ENCODE measurements around the gene TMEM54. TPM values are rescaled to one million over a fixed set of nuclear protein-coding genes. Genes with fewer than 3 reads are reported as not detected.

Gene TMEM54
- total RNA-seq, 1 experiment from 2014 or later: 26.6 TPM

DNA sequence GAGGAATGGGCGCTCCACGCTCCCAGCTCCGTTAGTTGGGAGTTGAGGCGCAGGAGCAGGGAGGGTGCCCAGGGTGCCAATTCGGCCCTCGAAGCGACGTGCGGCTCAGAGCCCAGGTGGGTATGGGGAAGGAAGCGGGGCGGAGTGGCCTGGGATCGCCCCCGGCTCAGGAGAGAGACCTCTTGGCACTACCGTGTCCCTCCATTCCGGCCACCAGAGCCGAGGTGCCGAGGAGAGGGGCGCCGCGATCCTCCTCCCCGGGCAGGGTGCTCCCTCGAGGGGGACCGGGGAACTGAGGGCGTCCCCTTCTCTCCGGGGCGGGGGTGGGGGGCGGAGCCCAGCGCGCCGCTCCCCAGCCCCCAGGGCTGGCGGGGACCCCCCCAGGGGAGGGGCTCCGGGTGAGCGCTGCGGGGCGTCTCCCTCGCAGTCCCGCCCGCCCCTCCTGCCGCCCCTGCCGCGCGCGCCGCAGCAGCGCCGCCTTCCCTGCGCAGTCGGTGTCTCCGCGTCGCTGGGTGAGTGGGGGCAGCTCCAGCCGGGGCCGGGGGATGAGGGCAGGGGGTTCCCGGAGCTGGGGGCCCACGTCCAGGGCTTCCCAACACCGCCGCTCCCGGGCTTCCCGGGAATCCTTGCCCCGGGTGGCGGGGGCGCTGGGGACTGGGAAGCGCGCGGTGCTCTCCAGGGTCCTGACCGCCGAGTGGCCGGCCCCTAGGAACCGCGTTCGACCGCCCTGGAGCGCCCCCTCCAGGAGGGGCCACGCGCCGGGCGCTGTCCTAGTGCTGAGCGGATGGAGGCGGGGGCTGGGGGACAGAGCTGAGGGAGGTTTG lies 15.0 kb downstream of the TMEM54 start, which contains the start of gene HPCA:
TSS of gene HPCA (plus strand) at position 488 of the 824 bp plus-strand sequence. CDS start 2,408 bp downstream, outside the sequence.
- DNase-seq (ENCODE audit: low spot score): no peak
- in situ Hi-C loops (cut with HindIII; ENCODE audit: low sequenced_read_pairs): no loop called here

DNA sequence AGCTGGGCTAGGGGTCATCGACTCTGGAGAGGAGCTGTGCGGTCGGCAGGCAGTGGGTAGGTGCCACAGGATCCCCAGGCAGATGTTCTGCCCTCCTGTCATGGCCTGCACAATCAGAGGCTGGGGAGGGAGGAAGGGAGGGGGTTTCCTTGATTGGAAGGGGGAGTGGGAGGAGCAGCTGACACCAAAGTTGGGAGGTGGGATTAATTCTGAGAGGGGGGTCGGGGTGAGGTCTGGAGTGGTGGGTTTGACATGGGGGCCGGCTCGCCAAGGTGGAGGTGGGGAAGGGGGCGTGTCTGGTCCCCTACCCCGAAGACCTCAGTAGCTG lies 15.5 kb downstream of the TMEM54 start:
- no peak for DNase-seq (ENCODE audit: low spot score)
- in situ Hi-C loops (cut with HindIII; ENCODE audit: low sequenced_read_pairs): no loop called here

DNA sequence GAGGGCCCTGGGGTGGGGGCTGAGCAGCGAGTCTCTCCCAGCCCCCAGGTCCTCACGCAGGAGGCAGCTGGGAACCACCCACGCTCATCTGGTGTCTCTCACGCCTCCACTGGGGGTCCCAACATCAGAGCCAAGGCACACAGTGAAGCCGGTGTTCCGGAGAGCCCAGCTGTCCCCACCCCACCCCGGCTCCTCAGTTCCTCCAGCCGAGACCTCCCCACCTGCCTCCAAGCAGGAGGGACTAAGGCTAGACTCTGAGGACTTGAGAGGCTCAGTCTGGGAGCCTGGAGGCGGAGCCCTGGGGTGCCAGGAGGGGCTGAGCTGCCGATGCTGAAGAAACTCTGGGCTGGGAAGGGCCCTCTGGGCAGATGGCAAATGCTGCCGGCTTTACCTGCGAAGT lies 16.5 kb downstream of the TMEM54 start:
- in situ Hi-C loops (cut with HindIII; ENCODE audit: low sequenced_read_pairs): no loop called here
- no peak for DNase-seq (ENCODE audit: low spot score)

- no peak for DNase-seq (ENCODE audit: low spot score)
- in situ Hi-C loops (cut with HindIII; ENCODE audit: low sequenced_read_pairs): no loop called here
Observed at GRCh38 chr1:32884032-32884372, 17.2 kb downstream of the TMEM54 start.

GRCh38 chr1:32883338-32884031 lies 17.7 kb downstream of the TMEM54 start:
- no peak for DNase-seq (ENCODE audit: low spot score)
- in situ Hi-C loops (cut with HindIII; ENCODE audit: low sequenced_read_pairs): no loop called here

DNA sequence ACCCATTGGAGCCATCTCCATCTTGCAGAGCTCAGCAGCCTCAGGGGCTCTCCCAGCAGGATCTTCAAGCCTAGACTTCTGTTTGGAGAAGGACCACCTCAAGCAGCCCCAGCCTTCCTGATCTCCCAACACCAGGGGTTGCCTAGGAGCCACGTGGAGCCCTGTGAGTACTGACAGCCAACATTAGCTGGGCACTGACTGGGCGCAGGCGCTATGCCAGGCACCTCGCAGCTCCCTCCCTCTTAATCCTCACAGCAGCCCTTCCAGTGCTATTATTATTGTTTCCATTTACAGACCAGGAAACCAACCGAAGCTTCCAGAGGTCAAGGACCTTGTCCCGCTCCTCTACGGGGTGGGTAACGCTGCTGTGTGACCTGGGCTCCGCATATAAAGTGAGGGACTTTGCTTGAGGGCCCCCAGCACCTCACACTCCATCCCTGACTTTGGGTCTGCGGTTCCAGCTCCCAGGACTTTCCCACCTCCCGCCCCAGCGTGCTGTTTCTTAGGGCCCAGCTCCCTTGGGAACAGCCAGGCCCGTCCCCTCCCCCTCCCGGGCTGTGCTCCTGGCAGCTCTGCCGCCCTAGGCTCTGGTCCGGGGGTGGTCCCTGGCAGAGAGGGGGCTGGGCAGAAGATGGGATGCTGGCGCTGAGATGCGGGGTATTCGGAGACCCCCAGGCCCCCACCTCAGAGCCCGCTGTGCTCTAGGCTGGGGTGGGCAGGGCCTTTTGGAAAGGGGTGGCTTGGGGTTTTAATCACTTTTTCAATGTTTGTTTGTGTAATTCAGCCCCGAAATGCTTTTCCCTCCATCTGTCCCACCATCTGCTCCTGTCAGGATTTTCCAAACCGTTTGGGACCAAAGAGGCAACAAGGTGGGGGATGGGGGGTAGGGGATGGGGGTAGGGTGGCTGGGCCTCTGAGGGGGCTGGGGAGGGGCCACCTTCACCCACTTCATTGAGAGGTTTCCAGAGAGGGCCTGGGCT lies 19.0 kb downstream of the TMEM54 start:
- in situ Hi-C loops (cut with HindIII; ENCODE audit: low sequenced_read_pairs): no loop called here
- DNase-seq (ENCODE audit: low spot score): peak; percentile 95

- in situ Hi-C loops (cut with HindIII; ENCODE audit: low sequenced_read_pairs): no loop called here
Observed at GRCh38 chr1:32881291-32881690, 19.9 kb downstream of the TMEM54 start.

DNA sequence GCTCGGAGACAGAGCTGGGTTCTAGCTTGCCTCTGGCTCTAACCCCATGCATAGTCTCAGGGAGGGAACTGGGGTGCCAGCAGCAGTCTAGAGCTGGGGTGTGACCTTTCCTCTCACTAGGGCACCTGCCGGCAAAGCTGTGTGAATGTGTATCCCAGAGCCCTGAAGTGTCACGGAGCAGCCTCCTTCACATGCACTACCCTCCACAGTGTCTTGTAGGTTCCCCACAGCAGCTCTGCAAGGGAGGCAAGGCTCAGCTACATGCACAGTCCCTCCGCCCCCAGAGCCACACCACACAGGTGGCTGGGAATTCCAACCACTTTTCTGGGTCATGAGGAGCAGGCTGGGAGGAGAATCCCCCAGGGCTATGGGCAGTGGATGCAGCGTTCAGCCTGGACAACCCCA lies 22.6 kb downstream of the TMEM54 start:
- in situ Hi-C loops (cut with HindIII; ENCODE audit: low sequenced_read_pairs): no loop called here
- DNase-seq (ENCODE audit: low spot score): no peak

More at GRCh38 chr1:32881291-32881690, 19.9 kb downstream of the TMEM54 start:
- no peak for DNase-seq (ENCODE audit: low spot score)

DNA sequence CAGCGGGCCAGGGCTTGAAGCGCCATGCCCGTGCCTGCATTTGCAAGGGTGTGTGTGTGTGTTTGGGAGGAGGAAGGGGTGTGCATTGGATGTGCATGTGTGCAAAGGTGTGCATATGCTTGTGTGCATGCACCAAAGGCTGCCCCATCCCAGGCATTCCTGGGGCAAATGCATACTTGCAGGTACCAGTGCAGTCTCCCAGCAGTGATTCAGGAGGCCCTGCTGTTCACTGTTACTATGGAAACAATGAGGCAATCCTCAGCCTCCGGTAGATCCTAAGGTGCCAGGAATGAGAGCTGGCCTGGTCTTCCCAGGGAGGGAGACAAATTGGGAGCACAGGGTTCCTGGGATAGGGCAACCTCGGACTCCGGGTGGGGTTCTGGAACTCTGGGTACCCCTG lies 23.0 kb downstream of the TMEM54 start:
- DNase-seq (ENCODE audit: low spot score): peak; percentile 95
- in situ Hi-C loops (cut with HindIII; ENCODE audit: low sequenced_read_pairs): no loop called here

- in situ Hi-C loops (cut with HindIII; ENCODE audit: low sequenced_read_pairs): no loop called here
- DNase-seq (ENCODE audit: low spot score): peak; percentile 82
Observed at GRCh38 chr1:32877211-32878110, 23.7 kb downstream of the TMEM54 start.

- in situ Hi-C loops (cut with HindIII; ENCODE audit: low sequenced_read_pairs): no loop called here
Observed at GRCh38 chr1:32876341-32877210, 24.6 kb downstream of the TMEM54 start.

DNA sequence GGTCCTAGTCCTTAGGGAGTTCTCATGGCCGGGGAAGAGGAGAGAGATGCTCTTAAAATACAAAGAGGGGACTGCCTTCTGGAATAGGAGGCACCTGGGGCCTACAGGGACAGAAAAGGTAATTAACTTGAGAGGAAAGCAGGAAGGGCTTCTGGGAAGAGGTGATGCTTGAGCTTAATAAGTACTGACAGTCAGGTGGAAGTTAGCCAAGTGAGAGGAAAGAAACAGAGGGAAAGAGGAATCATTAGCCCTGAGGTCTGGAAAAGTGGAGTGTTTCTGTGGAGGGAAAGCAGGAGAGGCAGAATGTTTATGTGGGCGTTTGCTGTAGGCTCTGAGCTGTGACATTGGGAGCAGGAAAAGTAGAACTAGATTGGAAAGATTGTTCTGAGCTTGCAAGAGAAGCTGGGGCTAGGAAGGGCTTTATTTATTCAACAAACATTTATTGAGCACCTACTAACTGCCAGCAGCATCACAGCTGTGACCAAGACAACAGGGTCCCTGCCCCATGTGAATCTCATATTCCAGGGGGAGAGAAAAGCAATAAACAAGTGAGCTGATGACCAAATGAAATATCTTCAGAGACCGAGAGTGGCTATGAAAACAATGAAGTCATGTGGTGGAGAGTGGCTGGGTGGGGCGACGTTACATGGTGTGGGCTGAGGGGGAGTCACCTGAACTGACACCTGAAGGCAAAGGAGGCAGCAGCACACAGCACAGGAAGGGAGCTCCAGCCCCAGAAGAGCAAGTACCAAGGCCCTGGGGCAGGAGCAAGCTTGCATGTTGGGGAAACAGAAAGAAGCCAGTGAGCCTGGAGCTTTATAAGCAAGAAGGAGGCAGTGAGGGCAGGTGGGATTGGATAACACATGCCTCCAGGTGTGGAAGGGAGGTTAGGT lies 26.1 kb downstream of the TMEM54 start:
- in situ Hi-C loops (cut with HindIII; ENCODE audit: low sequenced_read_pairs): no loop called here
- DNase-seq (ENCODE audit: low spot score): no peak

More at GRCh38 chr1:32876341-32877210, 24.6 kb downstream of the TMEM54 start:
- no peak for DNase-seq (ENCODE audit: low spot score)

- in situ Hi-C loops (cut with HindIII; ENCODE audit: low sequenced_read_pairs): no loop called here
- DNase-seq (ENCODE audit: low spot score): no peak
Observed at GRCh38 chr1:32873484-32873883, 27.7 kb downstream of the TMEM54 start.

GRCh38 chr1:32872192-32872460 lies 29.1 kb downstream of the TMEM54 start:
- in situ Hi-C loops (cut with HindIII; ENCODE audit: low sequenced_read_pairs): no loop called here
- DNase-seq (ENCODE audit: low spot score): peak; percentile 9

- in situ Hi-C loops (cut with HindIII; ENCODE audit: low sequenced_read_pairs): no loop called here
Observed at GRCh38 chr1:32871364-32872191, 29.6 kb downstream of the TMEM54 start.

More at GRCh38 chr1:32871364-32872191, 29.6 kb downstream of the TMEM54 start:
- peak; percentile 45 for DNase-seq (ENCODE audit: low spot score)

Measured in G401 (cell line).